IMR-90 (cell line): ENCODE data around the gene GRK2. TPM values are rescaled to one million over a fixed set of nuclear protein-coding genes. Genes with fewer than 3 reads are reported as not detected.

Experiments used
- ATAC-seq: fragments of 200-7000 bp; cut with Tn5 transposase; 2 replicates; pipeline ENCODE4 v1.9.1; 2020; ENCODE audit warnings: low read depth, mild to moderate bottlenecking, moderate library complexity
- BruUV-seq: library from RNA; stranded (reverse); fragments of 400-500 nt; replicated peaks from 2 replicates; lab custom pipeline; 2021; lab: Mats Ljungman, UMichigan
- CTCF ChIA-PET: fragments of 300-600 bp; formaldehyde crosslinking; extraction: SDS; loops from one replicate; lab custom pipeline; 2021; ENCODE audit warnings: antibody characterized with exemption; lab: Yijun Ruan, JAX
- POLR2A ChIA-PET: fragments of 300-600 bp; sonication (Branson Sonifier 250); formaldehyde crosslinking; loops from one replicate; lab custom pipeline; 2022; ENCODE audit warnings: antibody characterized with exemption; ENCODE audit not compliant: unreplicated experiment; lab: Charles Lee
- DNase-seq: peaks from one replicate; pipeline ENCODE4 v3.0.0; 2013
- H2AFZ ChIP-seq: replicated peaks from 2 replicates; pipeline ENCODE3; 2013; ENCODE audit warnings: low read length, mild to moderate bottlenecking; ENCODE audit not compliant: poor library complexity
- H2AK5ac ChIP-seq: 2 replicates; pipeline ENCODE4 v1.6.1; 2013; ENCODE audit warnings: low read depth, low read length, inconsistent platforms
- H2AK9ac ChIP-seq: replicated peaks from 2 replicates; pipeline ENCODE3; 2013; ENCODE audit warnings: mild to moderate bottlenecking, low read depth, low read length, moderate library complexity; ENCODE audit not compliant: poor library complexity
- H2BK120ac ChIP-seq: 2 replicates; pipeline ENCODE4 v1.6.1; 2013; ENCODE audit warnings: low read depth, low read length, inconsistent platforms
- H2BK15ac ChIP-seq: 3 replicates; pipeline ENCODE4 v1.6.1; 2013; ENCODE audit warnings: low read depth, low read length, inconsistent platforms
- H2BK20ac ChIP-seq: 2 replicates; pipeline ENCODE4 v1.6.1; 2013; ENCODE audit warnings: low read depth, mild to moderate bottlenecking, inconsistent platforms, low read length, moderate library complexity
- H2BK5ac ChIP-seq: 2 replicates; pipeline ENCODE4 v1.6.1; 2013; ENCODE audit warnings: mild to moderate bottlenecking, low read depth, low read length, inconsistent platforms; ENCODE audit not compliant: poor library complexity, severe bottlenecking
- H3K14ac ChIP-seq: replicated peaks from 2 replicates; pipeline ENCODE4 v1.6.1; 2013; ENCODE audit warnings: low read depth, low read length, inconsistent platforms
- H3K18ac ChIP-seq: 2 replicates; pipeline ENCODE4 v1.6.1; 2013; ENCODE audit warnings: low read depth, low read length, control low read depth
- H3K23ac ChIP-seq: 2 replicates; pipeline ENCODE4 v1.6.1; 2013; ENCODE audit warnings: low read depth, low read length, inconsistent platforms
- H3K27ac ChIP-seq: 2 replicates; pipeline ENCODE4 v1.5.1; 2013; ENCODE audit warnings: mild to moderate bottlenecking, control low read depth, low read length; ENCODE audit not compliant: insufficient read depth
- H3K27me3 ChIP-seq: 2 replicates; pipeline ENCODE4 v1.6.1; 2013; ENCODE audit warnings: low read length; ENCODE audit not compliant: control insufficient read depth, insufficient read depth
- H3K36me3 ChIP-seq: 2 replicates; pipeline ENCODE4 v1.6.1; 2013; ENCODE audit warnings: low read length, mixed read lengths; ENCODE audit not compliant: control insufficient read depth, insufficient read depth
- H3K4ac ChIP-seq: 2 replicates; pipeline ENCODE4 v1.6.1; 2013; ENCODE audit warnings: low read depth, low read length, inconsistent platforms
- H3K4me1 ChIP-seq: 2 replicates; pipeline ENCODE4 v1.6.1; 2013; ENCODE audit warnings: low read length, mixed read lengths; ENCODE audit not compliant: control insufficient read depth, insufficient read depth
- H3K4me2 ChIP-seq: 2 replicates; pipeline ENCODE4 v1.6.1; 2013; ENCODE audit warnings: low read depth, mild to moderate bottlenecking, control low read depth, low read length, moderate library complexity
- H3K4me3 ChIP-seq: 2 replicates; pipeline ENCODE4 v1.5.1; 2013; ENCODE audit warnings: low read depth, mild to moderate bottlenecking, control low read depth, low read length, moderate library complexity; ENCODE audit not compliant: insufficient read depth
- H3K56ac ChIP-seq: 2 replicates; pipeline ENCODE4 v1.6.1; 2013; ENCODE audit warnings: low read length, inconsistent platforms; ENCODE audit not compliant: insufficient read depth; ENCODE audit errors: extremely low read depth
- H3K79me1 ChIP-seq, 2 experiments: 2 replicates each; pipeline ENCODE4 v1.6.1; 2013; ENCODE audit warnings: low read length in 2 of 2, inconsistent platforms in 1 of 2, low read depth in 1 of 2
- H3K9ac ChIP-seq: 2 replicates; pipeline ENCODE4 v1.6.1; 2013; ENCODE audit warnings: low read depth, low read length, control low read depth
- H3K9me1 ChIP-seq: 2 replicates; pipeline ENCODE4 v1.6.1; 2013; ENCODE audit warnings: low read length, inconsistent platforms; ENCODE audit not compliant: insufficient read depth
- H3K9me3 ChIP-seq: 2 replicates; pipeline ENCODE4 v1.6.1; 2013; ENCODE audit warnings: low read length; ENCODE audit not compliant: control insufficient read depth, insufficient read depth
- H4K20me1 ChIP-seq: 2 replicates; pipeline ENCODE4 v1.6.1; 2013; ENCODE audit warnings: low read length, inconsistent platforms; ENCODE audit not compliant: insufficient read depth
- H4K5ac ChIP-seq: 2 replicates; pipeline ENCODE4 v1.6.1; 2013; ENCODE audit warnings: mild to moderate bottlenecking, low read depth, low read length, control low read depth
- H4K8ac ChIP-seq, 2 experiments: 2 replicates each; pipeline ENCODE4 v1.6.1; 2013; ENCODE audit warnings: low read depth in 2 of 2, low read length in 2 of 2, control low read depth in 1 of 2, inconsistent platforms in 1 of 2
- H4K91ac ChIP-seq: 2 replicates; pipeline ENCODE4 v1.6.1; 2013; ENCODE audit warnings: low read depth, low read length, inconsistent platforms; ENCODE audit not compliant: insufficient read depth
- CEBPB ChIP-seq: IDR thresholded peaks from 2 replicates; pipeline ENCODE4 v1.6.1; 2012; ENCODE audit warnings: low read depth, low read length, improper control_type of control experiment
- ELK1 ChIP-seq: fragments of 150-350 bp; IDR thresholded peaks from 2 replicates; pipeline ENCODE4 v1.6.1; 2016; ENCODE audit warnings: low read depth, mild to moderate bottlenecking, low read length, moderate library complexity, borderline replicate concordance
- MAZ ChIP-seq: IDR thresholded peaks from 2 replicates; pipeline ENCODE4 v1.6.1; 2012; ENCODE audit warnings: low read depth, mild to moderate bottlenecking, low read length, improper control_type of control experiment, moderate library complexity, borderline replicate concordance
- POLR2A ChIP-seq: IDR thresholded peaks from 2 replicates; pipeline ENCODE4 v1.6.1; 2012; ENCODE audit warnings: mild to moderate bottlenecking, low read depth, low read length
- RAD21 ChIP-seq: IDR thresholded peaks from 2 replicates; pipeline ENCODE4 v1.6.1; 2012; ENCODE audit warnings: low read length, improper control_type of control experiment
- RFX5 ChIP-seq: IDR thresholded peaks from 2 replicates; pipeline ENCODE4 v1.8.0; 2012; ENCODE audit warnings: low read depth, mild to moderate bottlenecking, low read length, moderate library complexity
- WGBS, 2 experiments: methylation state at CpG; one replicate each; pipeline versions ENCODE4 v1.1.5 to v1.1.7; 2013; ENCODE audit warnings: missing lambda C conversion rate in 2 of 2; ENCODE audit not compliant: insufficient read length in 1 of 2; ENCODE audit errors: extremely low coverage in 2 of 2; 5-methylcytosine and 5-hydroxymethylcytosine counted together
- dilution Hi-C: fragments of 300-500 bp; cut with HindIII; formaldehyde crosslinking; loops from one replicate; pipeline ENCODE4 v1.14.3; 2018; ENCODE audit warnings: low sequenced_read_pairs; ENCODE audit not compliant: unreplicated experiment
- in situ Hi-C: fragments of 300-500 bp; cut with MboI; formaldehyde crosslinking; loops from 3 replicates; pipeline ENCODE4 v1.14.3; 2019; ENCODE audit warnings: low sequenced_read_pairs, inconsistent platforms, mixed read lengths
- intact Hi-C: fragments of 100-400 bp; cut with micrococcal nuclease; formaldehyde crosslinking; loops from 2 replicates; pipeline ENCODE4 v1.10.0; 2022
- polyA plus RNA-seq, 3 experiments: library from polyadenylated mRNA; depleted of rRNA; stranded (reverse); fragments of >200 nt; gene quantifications; 2 replicates each; pipeline ENCODE4 v1.2.3, GENCODE V29; 2012; ENCODE audit warnings: low replicate concordance in 1 of 3
- total RNA-seq: library from RNA; depleted of rRNA; stranded (reverse); fragments of >200 nt; gene quantifications from 2 replicates; pipeline ENCODE4 v1.2.3, GENCODE V29; 2012
- TF ChIP-seq, protein P1 (sequence below): fragments of 150-350 bp; IDR thresholded peaks from 2 replicates; pipeline ENCODE4 v1.6.1; 2017; ENCODE audit warnings: mild to moderate bottlenecking, antibody characterized with exemption, low read length, low read depth

GRK2 gene
- total and polyA plus RNA-seq, 2 of the 4 experiments (the other 2 are of a cell fraction), result 26.7 to 41.8 TPM

DNA sequence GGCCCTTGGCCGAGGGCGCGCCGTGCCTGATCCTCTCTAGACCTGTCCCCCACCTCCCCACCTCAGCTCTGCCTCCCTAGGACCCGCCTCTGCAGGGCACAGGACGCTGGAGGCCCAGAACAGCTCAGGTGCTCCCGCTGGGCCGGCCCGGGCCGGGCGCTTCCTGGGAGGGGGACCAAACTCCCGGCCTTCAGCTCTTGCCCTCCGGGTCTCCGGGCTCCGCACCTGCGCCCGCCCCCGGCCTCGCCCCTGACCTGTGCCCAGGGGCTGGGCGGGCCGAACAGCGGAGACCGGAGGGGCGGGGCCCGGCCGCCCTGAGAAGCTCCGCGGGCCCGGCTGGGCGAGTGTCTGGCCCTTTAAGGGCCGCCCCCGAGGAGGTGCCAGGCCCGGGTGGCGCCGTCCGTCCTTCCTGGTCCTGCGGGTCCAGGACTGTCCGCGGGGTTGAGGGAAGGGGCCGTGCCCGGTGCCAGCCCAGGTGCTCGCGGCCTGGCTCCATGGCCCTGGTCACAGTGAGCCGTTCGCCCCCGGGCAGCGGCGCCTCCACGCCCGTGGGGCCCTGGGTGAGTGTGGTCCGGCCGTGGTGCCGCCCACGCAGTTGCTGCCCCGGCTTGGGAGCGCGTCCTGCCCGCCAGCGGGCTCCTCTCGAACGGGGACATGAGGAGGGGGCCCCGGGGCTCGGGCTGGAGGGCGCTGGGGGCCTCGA, 37.0 kb downstream of the GRK2 start, which contains the start of gene SSH3:
Gene SSH3 (plus strand): TSS at position 399 of the 703 bp plus-strand sequence. CDS start 96 bp downstream, at position 495.
- Histone ChIP-seq H2AK9ac (peak within 1 kb of the TSS; percentile 95), H3K56ac (no peak within 1 kb of the TSS; the same call in 1 of the 2 replicates), H3K4me3 (peak within 1 kb of the TSS; percentile 100), H3K9ac (peak within 1 kb of the TSS; percentile 90), H3K18ac (peak within 1 kb of the TSS; percentile 72; the same call in 1 of the 2 replicates), H2AK5ac (peak within 1 kb of the TSS; percentile 52), H4K20me1 (peaks cover 4% of the 10 kb centered on the region), H2BK5ac (peak within 1 kb of the TSS; percentile 80), H3K23ac (peak within 1 kb of the TSS; percentile 80), H3K27me3 (no peaks in the 10 kb centered on the region), H3K79me1 (peaks cover 2 to 39% of the 10 kb centered on the region in 2 experiments; a peak in 3 of 4 replicates), H2BK20ac (peak within 1 kb of the TSS; percentile 13; the same call in 1 of the 2 replicates), H3K14ac (peak within 1 kb of the TSS; percentile 63), H3K27ac (peak within 1 kb of the TSS; percentile 88), H2AFZ (peak within 1 kb of the TSS; percentile 99), H3K4me1 (peaks cover 18% of the 10 kb centered on the region), H3K4ac (peak within 1 kb of the TSS; percentile 86), H3K9me1 (peaks cover 3% of the 10 kb centered on the region), H4K5ac (peak within 1 kb of the TSS; percentile 95), H4K91ac (peak within 1 kb of the TSS; percentile 74), H2BK120ac (peak within 1 kb of the TSS; percentile 18; the same call in 1 of the 2 replicates), H2BK15ac (no peak within 1 kb of the TSS), H4K8ac (peak within 1 kb of the TSS; percentile 75 to 80; a peak in 3 of 4 replicates), H3K4me2 (peak within 1 kb of the TSS; percentile 91), H3K9me3 (no peaks in the 10 kb centered on the region), H3K36me3 (peaks cover 41% of the 10 kb centered on the region)
- no peak for TF ChIP-seq CEBPB
- TF ChIP-seq RFX5, result no peak
- peak; percentile 68; the same call in 1 of the 2 replicates for TF ChIP-seq MAZ
- TF ChIP-seq, protein P1, sequence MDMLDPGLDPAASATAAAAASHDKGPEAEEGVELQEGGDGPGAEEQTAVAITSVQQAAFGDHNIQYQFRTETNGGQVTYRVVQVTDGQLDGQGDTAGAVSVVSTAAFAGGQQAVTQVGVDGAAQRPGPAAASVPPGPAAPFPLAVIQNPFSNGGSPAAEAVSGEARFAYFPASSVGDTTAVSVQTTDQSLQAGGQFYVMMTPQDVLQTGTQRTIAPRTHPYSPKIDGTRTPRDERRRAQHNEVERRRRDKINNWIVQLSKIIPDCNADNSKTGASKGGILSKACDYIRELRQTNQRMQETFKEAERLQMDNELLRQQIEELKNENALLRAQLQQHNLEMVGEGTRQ, result 0 out of 2 replicates have a peak, but pooled peaks have one; percentile 14
- no peak for TF ChIP-seq RAD21
- no peak for TF ChIP-seq ELK1
- TF ChIP-seq POLR2A, result no peak
- dilution Hi-C loops (no loop called here), intact Hi-C loops (loop anchor here (2.0 kb wide), 1 partner anchor 14 kb away; the partner anchor contains the start of gene ANKRD13D), in situ Hi-C loops (no loop called here)
- ChIA-PET CTCF (interaction anchor here (1.0 to 1.1 kb wide), 3 partner anchors 14 to 79 kb away, joined by 3 to 5 read pairs (median 3); no protein-coding TSS in a partner anchor), POLR2A (interaction anchor here (0.6 kb wide), 1 partner anchor 15 kb away, joined by 3 read pairs; no protein-coding TSS in a partner anchor)
- ATAC-seq, result peak; percentile 78
- WGBS, 2 experiments, result 1% methylated on average over 39 of the region's 65 CpGs; no CpG with 5 or more reads in 1 of the 2 experiments
- BruUV-seq, result no TSS peak
- peak; percentile 34 for DNase-seq
